Ectodermal cell (in vitro differentiated cells): ENCODE results near the gene KLHL9.

ENCODE experiments used
- H3K27ac ChIP-seq: 2 replicates; pipeline ENCODE4 v1.7.0; 2013; ENCODE audit warnings: mild to moderate bottlenecking, low read depth, low read length; ENCODE audit not compliant: insufficient read depth, poor library complexity, severe bottlenecking
- H3K27me3 ChIP-seq: 2 replicates; pipeline ENCODE4 v1.7.0; 2013; ENCODE audit warnings: mild to moderate bottlenecking, low read length; ENCODE audit not compliant: insufficient read depth, control insufficient read depth, poor library complexity, severe bottlenecking
- H3K36me3 ChIP-seq: one replicate; pipeline ENCODE4 v1.7.0; 2013; ENCODE audit warnings: low read length; ENCODE audit not compliant: control insufficient read depth, insufficient read depth
- H3K4me1 ChIP-seq: one replicate; pipeline ENCODE4 v1.7.0; 2013; ENCODE audit warnings: low read length; ENCODE audit not compliant: control insufficient read depth, insufficient read depth
- H3K4me3 ChIP-seq: 2 replicates; pipeline ENCODE4 v1.7.0; 2013; ENCODE audit warnings: low read depth, low read length, control low read depth; ENCODE audit not compliant: insufficient read depth
- H3K9me3 ChIP-seq: 2 replicates; pipeline ENCODE4 v1.7.0; 2013; ENCODE audit warnings: mild to moderate bottlenecking, low read length, moderate library complexity; ENCODE audit not compliant: control insufficient read depth
- WGBS, 2 experiments: methylation state at CpG; one replicate each; pipeline ENCODE4 v1.1.7; 2013; ENCODE audit warnings: missing lambda C conversion rate in 2 of 2; 5-methylcytosine and 5-hydroxymethylcytosine counted together

The KLHL9 gene

GRCh38 chr9:21348430-21348970 is 13.3 kb upstream of the KLHL9 start:
- no peaks in the 10 kb centered on the region for H3K9me3 ChIP-seq
- H3K4me1 ChIP-seq, result no peaks in the 10 kb centered on the region
- no peak overlapping the region for H3K4me3 ChIP-seq
- no peaks in the 10 kb centered on the region for H3K27me3 ChIP-seq
- H3K36me3 ChIP-seq, result no peaks in the 10 kb centered on the region
- no peak overlapping the region for H3K27ac ChIP-seq
- 82% methylated on average over 3 of the region's 3 CpGs for WGBS, 2 experiments

- no peaks in the 10 kb centered on the region for H3K4me1 ChIP-seq
- no peaks in the 10 kb centered on the region for H3K36me3 ChIP-seq
- H3K4me3 ChIP-seq, result no peak overlapping the region
- H3K27me3 ChIP-seq, result no peaks in the 10 kb centered on the region
- H3K27ac ChIP-seq, result no peak overlapping the region
- WGBS, 2 experiments, result 91 to 93% methylated on average over 4 of the region's 4 CpGs
- H3K9me3 ChIP-seq, result no peaks in the 10 kb centered on the region
Observed at GRCh38 chr9:21340735-21341134, 5.5 kb upstream of the KLHL9 start.

GRCh38 chr9:21336457-21336856 is 1.3 kb upstream of the KLHL9 start:
- Histone ChIP-seq H3K4me3 (no peak overlapping the region), H3K27me3 (no peaks in the 10 kb centered on the region), H3K27ac (no peak overlapping the region), H3K4me1 (peaks cover 17% of the 10 kb centered on the region), H3K9me3 (no peaks in the 10 kb centered on the region), H3K36me3 (peaks cover 5% of the 10 kb centered on the region)

GRCh38 chr9:21333226-21333625 is 2.0 kb downstream of the KLHL9 start:
- peaks cover 5% of the 10 kb centered on the region for H3K36me3 ChIP-seq
- H3K4me1 ChIP-seq, result peaks cover 20% of the 10 kb centered on the region
- H3K9me3 ChIP-seq, result no peaks in the 10 kb centered on the region
- 95 to 100% methylated on average over 2 of the region's 2 CpGs for WGBS, 2 experiments
- H3K27me3 ChIP-seq, result no peaks in the 10 kb centered on the region
- no peak overlapping the region for H3K27ac ChIP-seq
- peak overlapping the region; percentile 72 for H3K4me3 ChIP-seq

- peaks cover 5% of the 10 kb centered on the region for H3K36me3 ChIP-seq
- no peaks in the 10 kb centered on the region for H3K9me3 ChIP-seq
- WGBS, 2 experiments, result 90 to 96% methylated on average over 5 of the region's 5 CpGs
- no peak overlapping the region for H3K27ac ChIP-seq
- no peaks in the 10 kb centered on the region for H3K27me3 ChIP-seq
- H3K4me3 ChIP-seq, result no peak overlapping the region
- H3K4me1 ChIP-seq, result peaks cover 20% of the 10 kb centered on the region
Observed at GRCh38 chr9:21331676-21332402, 3.4 kb downstream of the KLHL9 start.

- Histone ChIP-seq H3K4me1 (peaks cover 3% of the 10 kb centered on the region), H3K36me3 (no peaks in the 10 kb centered on the region), H3K4me3 (no peak overlapping the region), H3K27me3 (no peaks in the 10 kb centered on the region), H3K27ac (no peak overlapping the region), H3K9me3 (no peaks in the 10 kb centered on the region)
- 9 to 30% methylated on average over 1 of the region's 2 CpGs for WGBS, 2 experiments
Observed at GRCh38 chr9:21326526-21327139, 8.6 kb downstream of the KLHL9 start.

GRCh38 chr9:21324047-21324446 is 11.2 kb downstream of the KLHL9 start:
- H3K9me3 ChIP-seq, result no peaks in the 10 kb centered on the region
- no peaks in the 10 kb centered on the region for H3K27me3 ChIP-seq
- no peak overlapping the region for H3K27ac ChIP-seq
- no peaks in the 10 kb centered on the region for H3K36me3 ChIP-seq
- no peak overlapping the region for H3K4me3 ChIP-seq
- WGBS, 2 experiments, result 92 to 96% methylated on average over 4 of the region's 4 CpGs
- no peaks in the 10 kb centered on the region for H3K4me1 ChIP-seq

GRCh38 chr9:21322911-21323461 is 12.2 kb downstream of the KLHL9 start:
- Histone ChIP-seq H3K9me3 (no peaks in the 10 kb centered on the region), H3K4me1 (no peaks in the 10 kb centered on the region), H3K27ac (no peak overlapping the region), H3K36me3 (no peaks in the 10 kb centered on the region), H3K4me3 (no peak overlapping the region), H3K27me3 (no peaks in the 10 kb centered on the region)
- WGBS, 2 experiments, result 93 to 96% methylated on average over 5 of the region's 5 CpGs

- Histone ChIP-seq H3K4me1 (no peaks in the 10 kb centered on the region), H3K27me3 (no peaks in the 10 kb centered on the region), H3K9me3 (no peaks in the 10 kb centered on the region), H3K27ac (no peak overlapping the region), H3K4me3 (no peak overlapping the region), H3K36me3 (no peaks in the 10 kb centered on the region)
- WGBS, 2 experiments, result 92 to 100% methylated on average over 2 of the region's 2 CpGs
Observed at GRCh38 chr9:21320465-21320864, 14.7 kb downstream of the KLHL9 start.
